HEK293 (cell line): ENCODE data around the gene BBS9.

Experiments used
- KLF1 ChIP-seq: fragments of 450-650 bp; formaldehyde crosslinking; IDR thresholded peaks from 2 replicates; pipeline ENCODE4 v1.5.1; 2016; ENCODE audit warnings: missing biosample characterization, missing genetic modification characterization
- MYNN ChIP-seq: fragments of 450-650 bp; formaldehyde crosslinking; IDR thresholded peaks from 2 replicates; pipeline ENCODE4 v1.5.1; 2016; ENCODE audit warnings: missing biosample characterization, missing genetic modification characterization, borderline replicate concordance
- SETDB1 ChIP-seq: IDR thresholded peaks from one replicate; pipeline ENCODE4 v1.6.1; 2017; ENCODE audit warnings: mild to moderate bottlenecking, low read length, moderate library complexity, mixed read lengths; ENCODE audit not compliant: insufficient read length
- ZNF155 ChIP-seq: fragments of 450-650 bp; formaldehyde crosslinking; IDR thresholded peaks from 2 replicates; pipeline ENCODE4 v1.5.1; 2016; ENCODE audit warnings: missing biosample characterization, missing genetic modification characterization
- ZNF416 ChIP-seq: fragments of 450-650 bp; formaldehyde crosslinking; IDR thresholded peaks from 2 replicates; pipeline ENCODE4 v1.5.1; 2016; ENCODE audit warnings: missing biosample characterization, missing genetic modification characterization
- ZNF433 ChIP-seq: fragments of 450-650 bp; formaldehyde crosslinking; IDR thresholded peaks from 2 replicates; pipeline ENCODE4 v1.5.1; 2016; ENCODE audit warnings: missing biosample characterization, missing genetic modification characterization, low read depth
- ZNF692 ChIP-seq: fragments of 450-650 bp; formaldehyde crosslinking; IDR thresholded peaks from 2 replicates; pipeline ENCODE4 v1.5.1; 2016; ENCODE audit warnings: missing biosample characterization, missing genetic modification characterization
- TF ChIP-seq, protein P1 (sequence below): fragments of 450-650 bp; formaldehyde crosslinking; IDR thresholded peaks from 2 replicates; pipeline ENCODE4 v1.5.1; 2016; ENCODE audit warnings: missing biosample characterization, missing genetic modification characterization
- TF ChIP-seq, protein P2 (sequence below): fragments of 450-650 bp; formaldehyde crosslinking; IDR thresholded peaks from 2 replicates; pipeline ENCODE4 v1.5.1; 2016; ENCODE audit warnings: missing biosample characterization, missing genetic modification characterization

- TF ChIP-seq, protein P1, sequence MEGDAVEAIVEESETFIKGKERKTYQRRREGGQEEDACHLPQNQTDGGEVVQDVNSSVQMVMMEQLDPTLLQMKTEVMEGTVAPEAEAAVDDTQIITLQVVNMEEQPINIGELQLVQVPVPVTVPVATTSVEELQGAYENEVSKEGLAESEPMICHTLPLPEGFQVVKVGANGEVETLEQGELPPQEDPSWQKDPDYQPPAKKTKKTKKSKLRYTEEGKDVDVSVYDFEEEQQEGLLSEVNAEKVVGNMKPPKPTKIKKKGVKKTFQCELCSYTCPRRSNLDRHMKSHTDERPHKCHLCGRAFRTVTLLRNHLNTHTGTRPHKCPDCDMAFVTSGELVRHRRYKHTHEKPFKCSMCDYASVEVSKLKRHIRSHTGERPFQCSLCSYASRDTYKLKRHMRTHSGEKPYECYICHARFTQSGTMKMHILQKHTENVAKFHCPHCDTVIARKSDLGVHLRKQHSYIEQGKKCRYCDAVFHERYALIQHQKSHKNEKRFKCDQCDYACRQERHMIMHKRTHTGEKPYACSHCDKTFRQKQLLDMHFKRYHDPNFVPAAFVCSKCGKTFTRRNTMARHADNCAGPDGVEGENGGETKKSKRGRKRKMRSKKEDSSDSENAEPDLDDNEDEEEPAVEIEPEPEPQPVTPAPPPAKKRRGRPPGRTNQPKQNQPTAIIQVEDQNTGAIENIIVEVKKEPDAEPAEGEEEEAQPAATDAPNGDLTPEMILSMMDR (tag by site-specific recombination) = no peak
- TF ChIP-seq MYNN (tag by site-specific recombination) (no peak), ZNF692 (no peak), ZNF155 (no peak), ZNF416 (no peak), KLF1 (tag by site-specific recombination) (no peak), SETDB1 (no peak), ZNF433 (no peak)
- TF ChIP-seq, protein P2, sequence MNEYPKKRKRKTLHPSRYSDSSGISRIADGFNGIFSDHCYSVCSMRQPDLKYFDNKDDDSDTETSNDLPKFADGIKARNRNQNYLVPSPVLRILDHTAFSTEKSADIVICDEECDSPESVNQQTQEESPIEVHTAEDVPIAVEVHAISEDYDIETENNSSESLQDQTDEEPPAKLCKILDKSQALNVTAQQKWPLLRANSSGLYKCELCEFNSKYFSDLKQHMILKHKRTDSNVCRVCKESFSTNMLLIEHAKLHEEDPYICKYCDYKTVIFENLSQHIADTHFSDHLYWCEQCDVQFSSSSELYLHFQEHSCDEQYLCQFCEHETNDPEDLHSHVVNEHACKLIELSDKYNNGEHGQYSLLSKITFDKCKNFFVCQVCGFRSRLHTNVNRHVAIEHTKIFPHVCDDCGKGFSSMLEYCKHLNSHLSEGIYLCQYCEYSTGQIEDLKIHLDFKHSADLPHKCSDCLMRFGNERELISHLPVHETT (tag by site-specific recombination) = no peak
These were observed 453.2 kb downstream of the BBS9 start for GRCh38 chr7:33582533-33582932.
